AG09309 (cell line): Measurements from ENCODE around the gene ZNF608.

Experiments used
- DNase-seq: peaks from one replicate; pipeline ENCODE4 v3.0.0-alpha.2; 2010; ENCODE audit warnings: low read depth
- H3K4me3 ChIP-seq: 2 replicates; pipeline ENCODE4 v1.5.1; 2011; ENCODE audit warnings: mild to moderate bottlenecking, low read depth, low read length, moderate library complexity; ENCODE audit not compliant: control insufficient read depth
- CTCF ChIP-seq: IDR thresholded peaks from 2 replicates; pipeline ENCODE4 v1.5.1; 2011; ENCODE audit warnings: mild to moderate bottlenecking, low read depth, low read length, inconsistent platforms; ENCODE audit not compliant: insufficient read depth, control insufficient read depth; ENCODE audit errors: missing control alignments

ZNF608 gene

GRCh38 chr5:124696898-124697297 lies 49.5 kb downstream of the ZNF608 start:
- DNase-seq: no peak
- no peak for TF ChIP-seq CTCF
- H3K4me3 ChIP-seq: no peak overlapping the region
